Measurements from ENCODE around the gene CAMK1D.

DNA sequence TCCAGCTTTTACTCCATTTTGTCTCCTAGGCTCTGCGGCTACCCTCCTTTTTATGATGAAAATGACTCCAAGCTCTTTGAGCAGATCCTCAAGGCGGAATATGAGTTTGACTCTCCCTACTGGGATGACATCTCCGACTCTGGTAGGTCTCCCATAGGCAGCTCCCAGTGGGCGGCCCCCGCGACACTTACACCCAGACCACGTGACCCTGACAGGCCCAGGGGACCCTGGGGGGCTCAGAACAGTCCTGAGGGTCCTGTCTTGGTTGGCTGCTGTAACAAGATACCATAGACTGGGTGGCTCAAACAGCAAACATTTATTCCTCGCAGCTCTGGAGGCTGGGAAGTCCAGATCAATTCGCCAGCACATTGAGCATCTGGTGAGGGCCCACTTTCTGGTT is 464.8 kb downstream of the CAMK1D start:
- no peak for TF ChIP-seq USF2 (IDR thresholded peaks at IDR 0.05; ENCODE audit: low read length)
- TF ChIP-seq CTCF (IDR thresholded peaks at IDR 0.05; ENCODE audit: control extremely low read depth in 1 of 3, insufficient read depth in 1 of 3, low read depth in 1 of 3, low read length in 3 of 3), result no peak
- TF ChIP-seq POLR2A (IDR thresholded peaks at IDR 0.05; ENCODE audit: control extremely low read depth in 1 of 2, low read depth in 2 of 2, low read length in 2 of 2), result no peak
- no peak for TF ChIP-seq JUN (IDR thresholded peaks at IDR 0.05; ENCODE audit: low read depth, low read length)
- TF ChIP-seq EZH2 (IDR thresholded peaks at IDR 0.05; ENCODE audit: low read depth, low read length, severe bottlenecking), result no peak
- TF ChIP-seq POLR2AphosphoS5 (IDR thresholded peaks at IDR 0.05; ENCODE audit: low read depth, low read length), result no peak
- TF ChIP-seq EP300 (IDR thresholded peaks at IDR 0.05; ENCODE audit: borderline replicate concordance in 1 of 2, low read depth in 2 of 2, low read length in 2 of 2), result no peak
- no peak for TF ChIP-seq CBX8 (IDR thresholded peaks at IDR 0.05; ENCODE audit: borderline replicate concordance, low read depth, low read length)
- no peak for TF ChIP-seq TCF12 (IDR thresholded peaks at IDR 0.05; ENCODE audit: low read depth, low read length)
- no peak for TF ChIP-seq BCL11A (IDR thresholded peaks at IDR 0.05; ENCODE audit: low read depth in 2 of 2, low read length in 2 of 2)
- no peak for TF ChIP-seq KDM1A (IDR thresholded peaks at IDR 0.05; ENCODE audit: borderline replicate concordance, low read length)
- no peak for TF ChIP-seq RAD21 (IDR thresholded peaks at IDR 0.05 in 1 of 2, conservative IDR thresholded peaks at IDR 0.05 in 1 of 2; ENCODE audit: low read depth in 2 of 2, low read length in 2 of 2)
- TF ChIP-seq NRF1 (IDR thresholded peaks at IDR 0.05; ENCODE audit: low read depth, low read length), result no peak

Data from H1 (cell line).